GM23338 (cell line): ENCODE data around the gene PRKAA1. TPM values are rescaled to one million over a fixed set of nuclear protein-coding genes. Genes with fewer than 3 reads are reported as not detected.

Source experiments
- CREB1 ChIP-seq: fragments of 250-450 bp; sonication (Bioruptor Pico); IDR thresholded peaks from 2 replicates; pipeline ENCODE4 v1.5.0; 2020; ENCODE audit warnings: low read depth, mild to moderate bottlenecking, moderate library complexity
- CTCF ChIP-seq, 2 experiments: fragments of 200-600 bp in 1 of 2; sonication (generic) in 1 of 2; conservative IDR thresholded peaks; 2 replicates each; pipeline versions ENCODE4 v1.5.1 to v1.6.1; 2016 to 2017; ENCODE audit warnings: antibody characterized with exemption in 2 of 2, low read depth in 2 of 2, mild to moderate bottlenecking in 2 of 2, moderate library complexity in 1 of 2
- ETS1 ChIP-seq: IDR thresholded peaks from 2 replicates; pipeline ENCODE4 v1.6.1; 2016; ENCODE audit warnings: antibody characterized with exemption
- EZH2 ChIP-seq: fragments of 200-600 bp; sonication (generic); IDR thresholded peaks from one replicate; pipeline ENCODE4 v1.8.0; 2017; ENCODE audit warnings: antibody characterized with exemption, mild to moderate bottlenecking, low read depth; ENCODE audit not compliant: unreplicated experiment
- JUNB ChIP-seq: IDR thresholded peaks from one replicate; pipeline ENCODE4 v1.6.1; 2016; ENCODE audit warnings: antibody characterized with exemption; ENCODE audit not compliant: unreplicated experiment
- REST ChIP-seq: IDR thresholded peaks from one replicate; pipeline ENCODE4 v1.6.1; 2018; ENCODE audit warnings: antibody characterized with exemption; ENCODE audit not compliant: unreplicated experiment
- ZNF114 ChIP-seq: fragments of 250-450 bp; sonication (Bioruptor Pico); IDR thresholded peaks from 2 replicates; pipeline ENCODE4 v1.5.0; 2020; ENCODE audit warnings: mild to moderate bottlenecking, moderate library complexity
- ZNF462 ChIP-seq: fragments of 250-450 bp; sonication (Bioruptor Pico); IDR thresholded peaks from 2 replicates; pipeline ENCODE4 v1.5.0; 2020; ENCODE audit warnings: mild to moderate bottlenecking, moderate library complexity
- polyA plus RNA-seq: library from polyadenylated mRNA; unstranded; fragments of >200 nt; fragmentation: Nextera tagmentation; extraction: Ambion mirVana; gene quantifications from 2 replicates; pipeline ENCODE4 v1.2.1, GENCODE V29; 2016
- total RNA-seq: library from RNA; depleted of rRNA; stranded (reverse); fragments of >200 nt; shearing (Covaris generic); gene quantifications from 2 replicates; pipeline ENCODE4 v1.2.3, GENCODE V29; 2014

Gene PRKAA1
- total and polyA plus RNA-seq, 2 experiments from 2014 or later: 10.3 to 35.0 TPM

GRCh38 chr5:40797273-40798011, 732 bp downstream of the PRKAA1 start (continued):
- no peak for TF ChIP-seq ZNF462
- TF ChIP-seq ETS1: no peak
- TF ChIP-seq ZNF114 (CRISPR knock-in tag): no peak
- no peak for TF ChIP-seq EZH2
- no peak for TF ChIP-seq REST
- TF ChIP-seq JUNB: no peak
- TF ChIP-seq CTCF (conservative IDR thresholded peaks at IDR 0.05; ENCODE audit: low read depth in 2 of 2): no peak
- no peak for TF ChIP-seq CREB1 (CRISPR knock-in tag)
